Measurements from ENCODE around the gene SYK.

The SYK gene

DNA sequence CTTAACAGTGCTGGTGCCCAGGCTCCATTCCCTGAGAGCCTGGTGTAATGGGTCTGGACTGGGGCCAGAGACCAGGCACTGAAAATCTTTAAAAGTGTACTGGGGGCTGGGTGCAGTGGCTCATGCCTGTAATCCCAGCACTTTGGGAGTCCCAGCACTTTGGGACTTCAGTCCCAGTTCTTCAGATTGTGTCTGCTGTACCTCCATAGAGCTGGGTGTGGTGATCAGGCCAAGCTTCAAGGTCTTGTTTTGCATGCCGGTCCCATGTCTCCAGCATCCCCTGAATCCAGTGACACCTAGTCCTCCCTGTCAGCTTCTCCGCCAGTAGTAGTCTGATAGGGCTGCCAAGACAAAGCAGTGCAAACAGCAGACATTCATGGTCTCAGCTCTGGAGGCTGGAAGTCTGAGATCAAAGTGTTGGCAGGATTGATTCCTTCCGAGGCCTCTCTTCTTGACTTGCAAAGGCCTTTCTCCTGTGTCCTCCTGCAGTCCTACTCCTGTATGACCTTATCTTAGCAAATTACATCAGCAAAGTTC is 108.2 kb downstream of the SYK start:
- no peak for DNase-seq

DNA sequence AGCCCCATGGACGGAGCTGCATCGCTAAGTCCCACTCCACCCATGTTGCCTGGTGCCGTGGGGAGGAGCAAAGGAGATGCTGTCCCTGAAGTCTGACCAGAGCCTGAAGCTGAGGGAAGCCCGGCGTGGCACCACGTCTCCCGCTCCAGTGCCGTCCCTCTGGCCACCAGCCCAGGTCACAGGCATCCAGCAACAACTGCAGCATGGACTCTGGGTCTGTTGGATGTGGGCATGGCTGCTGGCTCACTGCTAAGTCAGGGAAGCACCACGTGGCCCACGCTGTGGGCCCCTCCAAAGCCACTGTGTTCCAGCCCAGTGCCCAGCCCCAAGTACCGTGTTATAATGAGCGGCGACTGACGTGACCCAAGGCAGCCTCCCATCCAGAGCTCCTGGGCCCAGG is 112.6 kb downstream of the SYK start:
- no peak for DNase-seq

DNA sequence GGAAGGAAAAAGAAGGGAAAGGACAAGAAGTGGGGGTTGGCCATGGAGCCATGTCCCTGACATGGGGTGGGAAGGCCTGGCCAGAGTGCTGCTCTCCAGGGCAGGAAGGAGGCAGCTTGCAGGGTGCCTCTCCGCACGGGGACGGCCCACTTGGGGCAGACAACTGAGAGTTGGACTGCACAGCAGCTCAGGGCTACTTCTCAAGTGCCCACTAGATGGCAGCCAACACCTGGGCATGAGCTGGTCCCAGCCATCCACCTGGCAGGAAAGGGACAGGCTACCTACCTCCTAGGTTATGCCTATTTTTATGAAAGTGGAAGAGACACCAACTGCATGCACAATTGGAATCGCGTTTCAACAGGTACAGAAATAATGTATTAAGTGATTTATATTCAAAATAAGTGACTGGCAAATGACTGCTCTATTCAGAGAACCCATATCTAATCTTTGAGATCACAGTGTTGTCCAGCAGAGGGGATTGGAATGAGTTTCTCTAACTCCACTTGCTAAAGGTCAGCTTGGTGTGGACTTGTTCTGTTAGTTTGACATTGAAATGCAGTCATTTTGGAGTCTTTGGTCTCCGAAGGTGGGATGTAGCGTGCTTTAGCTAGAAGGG is 113.4 kb downstream of the SYK start:
- DNase-seq: peak; percentile 64

DNA sequence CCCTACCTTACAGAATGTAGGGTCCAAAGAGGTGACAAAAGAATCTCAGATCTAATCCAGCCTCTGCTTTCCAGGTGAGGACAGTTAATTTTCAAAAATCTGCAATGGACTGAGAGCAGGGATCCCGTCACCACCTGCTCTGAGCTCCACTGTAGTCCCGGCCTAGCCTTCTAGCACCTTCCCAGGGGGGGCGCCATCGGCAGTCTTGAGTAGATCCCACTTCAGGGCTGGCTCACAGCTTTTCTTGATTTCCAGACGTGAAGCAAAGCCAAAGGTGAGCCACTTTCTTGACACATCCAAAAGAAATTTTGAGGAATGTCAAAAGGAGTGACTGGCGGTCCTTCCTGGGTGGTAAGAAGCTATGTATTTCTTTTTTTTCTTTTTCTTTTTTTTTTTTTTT is 114.1 kb downstream of the SYK start:
- no peak for DNase-seq

DNA sequence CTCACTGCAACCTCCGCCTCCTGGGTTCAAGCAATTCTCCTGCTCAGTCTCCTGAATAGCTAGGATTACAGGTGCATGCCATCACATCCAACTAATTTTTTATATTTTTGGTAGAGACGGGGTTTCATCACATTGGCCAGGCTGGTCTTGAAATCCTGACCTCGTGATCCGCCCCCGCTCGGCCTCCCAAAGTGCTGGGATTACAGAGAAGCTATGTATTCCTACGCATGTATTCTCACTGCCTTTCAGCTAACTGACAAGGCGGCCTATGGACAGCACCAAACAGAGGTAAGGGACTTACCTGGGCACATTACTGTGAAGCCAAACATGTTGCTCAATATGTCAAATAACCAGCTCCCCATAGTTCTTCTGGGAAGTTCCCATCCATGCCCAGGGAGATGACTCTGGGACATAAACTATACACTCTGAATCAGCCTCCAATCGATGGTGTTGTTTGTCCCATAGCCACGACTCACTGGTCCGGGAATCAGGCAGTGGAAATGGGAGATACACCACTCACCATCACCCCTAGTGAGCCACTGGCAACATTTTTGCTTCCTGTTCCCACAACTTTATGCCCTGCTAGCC is 114.6 kb downstream of the SYK start:
- DNase-seq: no peak

DNA sequence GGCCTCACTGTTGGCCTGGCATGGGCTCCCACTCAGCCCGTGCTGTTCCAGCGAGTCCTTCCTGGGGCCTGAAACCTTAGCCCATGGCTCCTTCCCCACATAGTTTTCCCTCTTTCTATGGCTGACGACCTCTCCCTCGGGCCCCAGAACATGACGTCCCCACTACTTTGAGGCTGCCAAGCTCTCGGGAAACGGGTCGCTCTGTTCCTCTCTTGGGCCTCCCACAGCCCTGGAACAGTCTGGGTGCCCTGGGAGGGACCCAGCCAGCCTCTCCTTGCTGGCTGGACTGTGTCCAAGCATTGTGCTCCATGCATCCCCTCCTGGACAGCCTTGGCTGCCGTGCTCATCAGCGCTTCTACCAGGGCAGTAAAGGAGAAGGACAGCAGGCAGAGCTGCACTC is 118.3 kb downstream of the SYK start:
- no peak for DNase-seq

DNA sequence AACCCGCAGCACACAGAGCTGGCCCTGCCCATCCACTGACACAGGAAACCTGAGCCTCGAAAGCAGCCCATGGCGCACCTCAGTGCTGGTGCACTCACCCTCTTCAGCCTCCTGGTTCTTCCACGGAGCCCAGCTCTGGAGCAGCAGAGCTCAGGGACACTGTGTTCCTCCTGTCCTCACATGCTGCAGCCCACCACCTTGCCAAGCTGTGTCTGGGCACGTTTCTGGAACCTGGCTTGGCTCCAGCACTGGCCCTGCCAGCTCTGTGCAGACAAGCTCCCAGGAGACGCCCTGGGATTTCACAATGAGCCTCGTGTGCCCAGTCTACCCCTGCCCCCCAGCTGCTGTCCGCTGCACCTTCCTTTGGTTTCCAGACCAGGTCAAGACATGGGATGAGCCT is 119.5 kb downstream of the SYK start:
- DNase-seq: peak; percentile 81

DNA sequence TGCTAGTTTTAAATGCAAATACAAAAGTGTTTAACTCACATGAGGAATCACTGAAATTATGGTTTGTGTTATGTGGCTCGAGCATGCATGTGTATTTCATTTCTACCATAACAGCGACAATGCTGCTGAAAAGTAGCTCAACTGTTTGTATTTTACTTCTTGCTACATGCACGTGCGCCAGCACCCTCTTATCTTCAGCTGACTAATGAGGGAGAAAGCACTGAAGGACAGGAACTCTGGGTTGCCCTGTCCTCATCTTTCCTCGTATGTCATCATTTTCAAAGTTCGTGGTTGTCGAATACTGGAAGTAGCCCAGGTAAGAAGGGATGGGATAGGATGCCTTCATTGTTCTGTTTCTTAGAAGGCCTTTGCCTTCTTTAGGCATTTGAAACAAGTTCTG is 120.3 kb downstream of the SYK start:
- no peak for DNase-seq

DNA sequence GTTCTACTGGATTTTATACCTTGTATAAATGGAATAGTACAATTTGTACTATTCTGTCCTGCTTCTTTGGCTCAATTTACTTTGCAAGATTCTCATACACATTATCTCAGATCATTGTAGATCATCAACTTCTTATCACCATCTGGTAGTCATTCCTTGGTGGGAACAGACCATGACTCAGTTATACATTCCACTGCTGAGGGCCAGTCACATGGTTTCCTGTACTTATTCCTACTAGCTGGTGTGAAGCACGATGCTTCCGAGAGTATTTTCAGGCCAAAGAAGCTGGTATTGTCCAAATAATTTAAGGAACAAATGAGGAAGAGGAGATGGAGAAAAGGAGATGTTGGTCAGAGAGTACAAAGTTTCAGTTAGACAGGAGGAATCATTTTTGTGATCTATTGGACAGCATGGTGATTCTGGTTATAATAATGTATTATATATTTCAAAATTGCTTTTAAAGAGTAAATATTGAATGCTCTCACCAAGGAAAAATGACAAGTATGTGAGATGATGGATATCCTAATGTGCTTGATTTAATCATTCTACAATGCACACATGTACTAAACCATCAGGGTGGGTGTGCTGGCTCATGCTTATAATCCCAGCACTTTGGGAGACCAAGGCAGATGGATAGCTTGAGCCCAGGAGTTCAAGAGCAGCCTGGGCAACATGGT is 124.1 kb downstream of the SYK start:
- DNase-seq: no peak

DNA sequence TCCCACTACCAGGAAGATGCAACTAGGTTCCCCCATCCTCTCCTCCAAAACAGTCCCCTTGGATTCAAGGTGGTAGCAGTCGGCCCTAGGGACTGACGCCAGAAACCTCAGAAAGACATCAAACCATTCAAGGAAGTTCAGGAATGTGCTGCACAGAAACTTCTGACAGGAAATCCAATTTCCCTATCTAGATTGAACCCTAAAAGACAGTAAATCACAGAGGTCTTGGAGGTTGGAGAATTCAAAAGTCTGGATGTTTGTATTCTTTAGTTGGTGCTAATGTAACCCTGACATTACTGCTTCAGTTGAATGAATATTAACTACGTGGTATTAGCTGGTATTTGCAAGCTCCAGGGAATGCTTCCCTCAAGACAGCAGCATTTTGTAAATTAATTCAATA is 125.3 kb downstream of the SYK start:
- no peak for DNase-seq

DNA sequence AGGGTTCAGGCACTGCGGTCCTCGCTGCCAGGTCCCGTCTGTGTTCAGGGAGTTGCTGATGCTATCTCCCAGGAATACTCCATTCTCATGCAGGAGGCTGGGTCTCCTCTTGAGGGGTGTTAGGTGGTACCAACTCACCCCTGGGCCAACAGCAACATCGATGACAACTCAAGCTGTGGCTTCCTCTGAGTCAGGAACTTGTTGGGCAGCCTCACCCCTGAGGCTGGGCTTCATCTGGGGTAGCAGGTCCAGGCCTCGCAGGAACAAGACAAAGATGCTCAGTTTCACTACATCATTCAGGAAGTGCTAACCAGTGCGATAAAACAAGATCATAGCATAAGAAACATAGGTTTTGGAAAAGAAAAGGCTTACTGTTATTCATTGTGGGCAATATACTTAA is 125.9 kb downstream of the SYK start:
- no peak for DNase-seq

DNA sequence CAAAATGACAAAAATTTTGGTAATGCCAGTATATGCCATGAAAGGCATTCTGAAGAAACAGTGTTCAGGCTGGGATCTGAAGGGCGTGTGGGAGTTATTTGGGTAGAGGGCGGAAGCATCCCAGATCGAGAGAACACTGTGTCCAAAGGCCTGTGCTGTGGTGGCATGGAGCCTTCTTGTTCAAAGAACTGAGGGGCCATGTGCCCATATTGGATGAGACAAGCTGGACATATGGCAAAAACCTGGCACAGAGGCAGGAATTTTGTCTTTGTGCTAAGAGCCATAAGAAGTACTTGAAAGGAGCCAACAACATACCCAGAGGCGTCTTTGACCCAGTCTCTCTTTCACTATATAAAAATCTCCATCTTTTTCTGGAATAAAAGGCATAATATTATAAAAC is 128.0 kb downstream of the SYK start:
- no peak for DNase-seq

DNA sequence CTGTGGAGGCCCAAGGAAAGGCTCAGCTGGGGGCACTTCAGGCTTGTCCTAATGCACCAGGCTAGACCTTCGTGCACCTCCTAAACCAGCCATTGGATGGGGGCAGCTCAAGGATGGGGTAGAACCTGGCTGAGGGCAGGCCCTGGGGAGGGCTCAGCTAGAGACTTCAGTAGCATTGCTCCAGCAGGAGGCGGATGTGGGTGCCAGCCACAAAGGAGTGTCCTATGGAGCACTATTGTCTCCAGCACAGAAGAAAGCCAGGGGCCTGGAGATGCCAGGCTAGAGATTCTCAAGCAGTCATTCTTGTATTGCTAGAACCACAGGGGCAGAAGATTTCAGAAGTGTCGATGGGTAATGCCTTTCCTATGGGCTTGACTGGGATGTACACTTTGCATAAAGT is 131.8 kb downstream of the SYK start:
- no peak for DNase-seq

DNA sequence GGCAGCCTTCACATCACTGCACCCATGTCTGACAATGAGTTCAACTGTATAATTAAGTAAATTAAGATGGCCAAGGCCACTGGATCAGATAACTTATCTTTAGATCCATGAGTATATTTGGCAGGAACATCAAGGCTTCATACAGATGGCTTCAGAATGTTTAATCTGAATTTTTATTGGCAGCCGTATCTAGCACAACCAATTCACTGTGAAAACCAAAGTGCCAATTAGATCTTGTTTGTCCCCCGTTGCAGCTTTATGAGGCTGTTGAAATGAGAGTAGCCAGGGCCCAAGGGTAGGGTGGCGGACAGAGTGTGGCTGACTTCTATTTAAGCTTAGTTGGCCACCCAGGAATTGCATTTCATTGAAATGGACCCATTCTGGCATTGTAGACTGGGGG is 137.7 kb downstream of the SYK start:
- peak; percentile 71 for DNase-seq

DNA sequence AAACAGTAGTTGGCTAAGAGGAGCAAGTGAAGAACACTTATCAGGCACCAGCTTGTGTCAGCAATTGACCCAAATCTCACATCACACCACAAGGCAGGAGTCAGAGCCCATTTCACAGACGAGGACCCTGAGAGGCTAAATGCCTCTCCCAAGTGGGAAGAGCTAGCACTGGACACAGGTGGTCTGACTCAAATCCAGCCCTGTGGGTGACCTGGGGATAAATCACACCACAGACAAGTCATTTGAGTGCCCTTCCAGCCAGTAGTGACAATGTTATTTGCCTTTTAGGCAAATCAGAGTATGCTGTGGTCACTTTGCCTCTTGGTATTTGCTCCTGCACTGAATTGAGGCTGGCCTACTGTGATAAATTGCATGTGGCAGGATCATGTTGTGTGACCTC is 138.7 kb downstream of the SYK start:
- no peak for DNase-seq

DNA sequence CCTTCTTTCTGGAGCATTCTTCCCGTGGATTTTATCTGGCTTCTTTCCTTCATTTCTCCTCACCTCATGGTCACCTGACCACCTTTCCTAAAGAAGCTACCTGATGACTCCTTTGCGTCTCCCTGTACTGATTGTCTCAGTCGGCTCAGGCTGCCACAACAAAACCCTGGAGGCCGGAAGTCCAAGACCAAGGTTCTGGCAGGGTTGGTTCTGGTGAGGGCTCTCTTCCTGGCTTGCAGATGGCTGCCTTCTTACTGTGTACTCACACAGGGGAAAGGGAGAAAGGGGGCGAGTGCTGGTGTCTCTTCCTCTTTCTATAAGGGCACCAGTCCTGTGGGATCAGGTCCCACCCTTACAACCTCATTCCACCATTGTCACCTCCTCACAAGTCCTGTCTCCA is 140.0 kb downstream of the SYK start:
- DNase-seq: no peak

DNA sequence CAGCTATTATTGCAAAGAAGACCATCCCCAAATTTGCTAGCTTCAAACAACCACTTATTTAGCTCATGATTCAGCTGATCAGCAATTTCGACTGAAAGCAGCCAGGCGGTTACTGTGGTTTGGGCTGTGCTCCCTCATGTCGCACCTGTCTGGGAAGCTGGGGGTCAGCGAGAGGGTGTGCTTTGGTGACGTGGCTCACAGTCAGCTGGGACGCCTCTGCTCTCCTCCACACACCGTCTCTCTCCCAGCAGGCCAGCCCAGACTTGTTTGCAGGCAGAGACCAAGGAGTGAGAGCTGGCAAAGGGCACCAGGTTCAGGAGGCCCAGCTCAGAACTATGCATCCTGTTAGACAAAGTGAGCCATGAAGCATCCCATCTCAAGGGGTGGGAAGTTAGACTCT is 140.9 kb downstream of the SYK start:
- no peak for DNase-seq

DNA sequence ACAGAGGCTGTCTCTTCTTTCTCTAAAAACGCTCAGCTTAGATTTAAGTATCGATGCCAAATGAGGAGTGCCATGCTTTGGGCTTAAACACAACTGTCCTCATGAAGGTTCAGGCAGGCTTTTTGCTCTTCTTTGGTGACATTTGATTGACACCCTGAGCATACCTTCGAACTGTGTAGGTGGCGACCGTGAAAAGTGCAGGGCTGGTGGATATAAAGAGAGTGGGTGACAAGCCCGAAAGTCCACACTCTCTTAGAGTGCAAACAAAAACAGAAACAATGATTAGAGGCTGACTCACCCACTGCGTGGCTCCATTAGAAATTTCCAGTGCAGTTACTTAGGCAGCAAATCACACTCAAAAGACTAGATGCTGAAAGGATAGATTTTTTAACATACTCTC is 141.7 kb downstream of the SYK start:
- no peak for DNase-seq

DNA sequence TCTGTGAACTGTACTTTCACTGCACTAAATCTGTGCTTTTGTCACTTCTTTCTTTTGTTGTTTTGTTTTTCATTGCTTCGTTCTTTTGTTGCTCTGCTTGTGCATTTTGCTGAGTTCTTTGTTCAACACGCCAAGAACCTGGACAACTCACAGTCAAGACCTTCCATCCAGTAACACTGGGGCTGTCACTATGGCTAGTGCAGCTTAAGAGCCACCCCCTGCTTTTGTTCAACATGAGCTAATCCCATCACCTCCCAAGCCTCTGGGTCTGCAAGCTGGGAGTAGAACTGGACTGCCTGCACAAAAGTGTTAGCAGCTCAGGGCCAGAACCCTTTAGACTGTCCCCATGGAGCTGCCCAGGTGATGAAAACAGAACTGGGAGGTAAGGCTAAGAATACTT is 143.7 kb downstream of the SYK start:
- DNase-seq: no peak

DNA sequence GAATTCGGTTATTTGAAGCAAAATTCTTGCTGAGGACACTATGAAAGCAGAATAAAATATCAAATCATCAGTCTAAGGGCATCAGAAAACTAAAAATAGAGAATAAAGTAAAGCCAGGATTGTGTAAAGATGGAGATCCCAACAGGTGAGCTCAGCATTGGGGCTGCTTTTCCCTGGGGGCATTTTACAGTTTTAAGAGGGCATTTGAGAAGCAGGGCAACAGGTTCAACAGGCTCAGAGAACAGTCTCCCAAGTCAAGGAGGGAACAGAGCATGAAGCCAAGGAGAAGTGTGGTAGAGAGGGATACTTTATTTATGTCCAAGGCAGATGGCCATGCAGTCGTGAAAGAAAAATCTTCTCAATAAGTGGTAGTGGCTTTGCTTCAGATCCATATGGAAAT is 145.4 kb downstream of the SYK start:
- DNase-seq: no peak

Measured in NCI-H1092 treated with DMSO at 0.1 percent for 48 hours (cell line).